GM12878 (cell line): ENCODE measurements around the gene NARF. TPM values are rescaled to one million over a fixed set of nuclear protein-coding genes. Genes with fewer than 3 reads are reported as not detected.

ENCODE experiments used
- ATAC-seq: fragments of 200-7000 bp; cut with Tn5 transposase; 3 replicates; pipeline ENCODE4 v1.9.1; 2020; ENCODE audit warnings: mild to moderate bottlenecking, moderate library complexity
- BruUV-seq: library from RNA; stranded (reverse); fragments of 400-500 nt; replicated peaks from 2 replicates; lab custom pipeline; 2021; lab: Mats Ljungman, UMichigan
- CTCF ChIA-PET: fragments of 300-600 bp; sonication (Branson Sonifier 250); formaldehyde crosslinking; extraction: SDS; loops from one replicate; lab custom pipeline; 2021; ENCODE audit warnings: inconsistent platforms; lab: Yijun Ruan, JAX
- POLR2A ChIA-PET: fragments of 350-600 bp; formaldehyde crosslinking; extraction: SDS; loops from one replicate; lab custom pipeline; 2021; ENCODE audit warnings: inconsistent platforms; lab: Charles Lee
- RAD21 ChIA-PET: fragments of 300-600 bp; sonication (Branson Sonifier 250); formaldehyde crosslinking; loops from one replicate; lab custom pipeline; 2023; ENCODE audit warnings: antibody characterized with exemption; ENCODE audit not compliant: unreplicated experiment; lab: Charles Lee
- SMC1A ChIA-PET: fragments of 300-600 bp; sonication (Branson Sonifier 250); formaldehyde crosslinking; loops from one replicate; lab custom pipeline; 2023; ENCODE audit not compliant: unreplicated experiment, uncharacterized antibody; lab: Charles Lee
- DNase-seq: peaks from one replicate; pipeline ENCODE4 v3.0.0-alpha.2; 2011; ENCODE audit warnings: low read depth, low spot score
- FAIRE-seq: peaks from 3 replicates; lab custom pipeline; 2011; peaks lifted over from hg19 to GRCh38; lab: Jason Lieb, UNC
- H2AFZ ChIP-seq: 2 replicates; pipeline ENCODE4 v1.6.0; 2011; ENCODE audit warnings: low read depth, low read length, control low read depth; ENCODE audit not compliant: control insufficient read depth
- H3K27ac ChIP-seq: 2 replicates; pipeline ENCODE4 v1.5.1; 2011; ENCODE audit warnings: control low read depth; ENCODE audit not compliant: control insufficient read depth, insufficient read depth
- H3K27me3 ChIP-seq, 2 experiments: replicated peaks in 1 of 2; 2 replicates each; pipeline versions ENCODE4 v1.6.0 to v1.6.1; 2011; ENCODE audit warnings: low read length in 1 of 2; ENCODE audit not compliant: control insufficient read depth in 2 of 2, insufficient read depth in 2 of 2
- H3K36me3 ChIP-seq, 2 experiments: 2 replicates each; pipeline ENCODE4 v1.5.1; 2011; ENCODE audit warnings: low read length in 1 of 2; ENCODE audit not compliant: control insufficient read depth in 2 of 2, insufficient read depth in 2 of 2
- H3K4me1 ChIP-seq: 2 replicates; pipeline ENCODE4 v1.6.1; 2011; ENCODE audit warnings: mild to moderate bottlenecking, low read length, moderate library complexity, mixed read lengths; ENCODE audit not compliant: control insufficient read depth, insufficient read depth
- H3K4me2 ChIP-seq: 2 replicates; pipeline ENCODE4 v1.6.0; 2011; ENCODE audit warnings: control low read depth; ENCODE audit not compliant: control insufficient read depth, insufficient read depth
- H3K4me3 ChIP-seq: fragments of 200-600 bp; sonication (generic); 2 replicates; pipeline ENCODE4 v1.5.1; 2016
- H3K79me2 ChIP-seq: 2 replicates; pipeline ENCODE4 v1.6.0; 2011; ENCODE audit warnings: low read length; ENCODE audit not compliant: control insufficient read depth, insufficient read depth
- H3K9ac ChIP-seq: 2 replicates; pipeline ENCODE4 v1.8.0; 2011; ENCODE audit warnings: low read length, control low read depth, mixed read lengths; ENCODE audit not compliant: control insufficient read depth, insufficient read depth
- H3K9me3 ChIP-seq: replicated peaks from 3 replicates; pipeline ENCODE4 v1.5.1; 2011; ENCODE audit warnings: mild to moderate bottlenecking, low read length; ENCODE audit not compliant: control insufficient read depth, insufficient read depth
- H4K20me1 ChIP-seq: 2 replicates; pipeline ENCODE4 v1.6.0; 2011; ENCODE audit not compliant: control insufficient read depth, insufficient read depth
- ATF2 ChIP-seq: IDR thresholded peaks from 2 replicates; pipeline ENCODE4 v1.6.1; 2012; ENCODE audit warnings: low read length, inconsistent platforms
- BHLHE40 ChIP-seq, 2 experiments: fragments of 450-650 bp in 1 of 2; IDR thresholded peaks; 2 replicates each; pipeline ENCODE4 v1.6.1; 2011 to 2017; ENCODE audit warnings: low read depth in 2 of 2, borderline replicate concordance in 1 of 2, improper control_type of control experiment in 1 of 2, low read length in 1 of 2, mild to moderate bottlenecking in 1 of 2
- KLF5 ChIP-seq: fragments of 450-650 bp; IDR thresholded peaks from 2 replicates; pipeline ENCODE4 v1.6.1; 2014; ENCODE audit warnings: mild to moderate bottlenecking; ENCODE audit not compliant: partially characterized antibody
- NBN ChIP-seq: fragments of 450-650 bp; IDR thresholded peaks from 2 replicates; pipeline ENCODE4 v1.6.1; 2016
- NFIC ChIP-seq: IDR thresholded peaks from 2 replicates; pipeline ENCODE4 v1.6.1; 2012; ENCODE audit warnings: low read depth, mild to moderate bottlenecking, inconsistent platforms, low read length, moderate library complexity
- NKRF ChIP-seq: fragments of 450-650 bp; conservative IDR thresholded peaks from 2 replicates; pipeline ENCODE4 v1.6.1; 2017; ENCODE audit warnings: mild to moderate bottlenecking, moderate library complexity
- POU2F2 ChIP-seq: IDR thresholded peaks from 3 replicates; pipeline ENCODE4 v1.6.1; 2011; ENCODE audit warnings: low read depth, mild to moderate bottlenecking, low read length, borderline replicate concordance
- USF1 ChIP-seq: IDR thresholded peaks from 2 replicates; pipeline ENCODE4 v1.6.1; 2011; ENCODE audit warnings: borderline replicate concordance, low read depth, mild to moderate bottlenecking, moderate library complexity, mixed read lengths, low read length; ENCODE audit not compliant: insufficient read depth; ENCODE audit errors: extremely low read length
- WGBS: methylation state at CpG from one replicate; pipeline ENCODE4 v1.1.6; 2016; ENCODE audit warnings: low lambda C conversion rate; ENCODE audit not compliant: insufficient replicate concordance, insufficient coverage; ENCODE audit errors: missing lambda C conversion rate; 5-methylcytosine and 5-hydroxymethylcytosine counted together
- in situ Hi-C: fragments of 300-500 bp; cut with MboI; formaldehyde crosslinking; loops from 9 replicates; pipeline ENCODE4 v1.14.3; 2018; ENCODE audit warnings: mixed read lengths
- intact Hi-C: fragments of 100-400 bp; cut with micrococcal nuclease; formaldehyde crosslinking; loops from one replicate; pipeline ENCODE4 v1.14.2; 2022; ENCODE audit not compliant: unreplicated experiment
- polyA plus RNA-seq, 11 experiments: library from polyadenylated mRNA; depleted of rRNA in 4 of 11; unstranded in 6 of 11; stranded (reverse) in 5 of 11; fragments of >200 nt; fragmentation: Nextera tagmentation in 4 of 11; fragmentation: Illumina TruSeq in 1 of 11; extraction: Ambion mirVana in 4 of 11; extraction: Trizol in 1 of 11; gene quantifications; 1 replicate in 1 of 11; 2 replicates in 10 of 11; pipeline versions ENCODE4 v1.2.1 to v1.2.3, GENCODE V29; 2011 to 2016; ENCODE audit warnings: inconsistent platforms in 2 of 11, missing spikeins in 2 of 11, low read depth in 1 of 11
- total RNA-seq, 4 experiments: library from RNA; depleted of rRNA in 3 of 4; stranded (reverse); fragments of >200 nt in 3 of 4; fragmentation: Illumina TruSeq in 1 of 4; extraction: Trizol in 1 of 4; gene quantifications; 2 replicates each; pipeline versions ENCODE4 v1.2.1 to v1.2.3, GENCODE V29; 2013 to 2021

The NARF gene
- total and polyA plus RNA-seq, 10 of the 15 experiments (the other 5 are each of a cell fraction or from before 2014, with no cell fraction given) = 16.7 to 126 (median 47.5) TPM

GRCh38 chr17:82497483-82498405, 39.2 kb downstream of the NARF start:
- FAIRE-seq (no peak), ATAC-seq (peak; percentile 35), DNase-seq (no peak)
- H4K20me1 ChIP-seq = no peaks in the 10 kb centered on the region
- TF ChIP-seq ATF2 (no peak), KLF5 (no peak), NFIC (no peak), USF1 (peak; percentile 21), BHLHE40 (IDR thresholded peaks at IDR 0.05; ENCODE audit: borderline replicate concordance in 1 of 2, low read depth in 2 of 2, low read length in 1 of 2) (peak; percentile 32 to 91; a peak in 2 of 4 replicates), NKRF (peak; percentile 47; the same call in 1 of the 2 replicates), POU2F2 (no peak), NBN (no peak)
- peak overlapping the region; percentile 73 for H3K4me3 ChIP-seq
- WGBS = 25% methylated on average over 49 of the region's 66 CpGs
- peak overlapping the region; percentile 82 for H3K4me2 ChIP-seq
- BruUV-seq = no TSS peak
- H2AFZ ChIP-seq = peak overlapping the region; percentile 75
- intact Hi-C loops = no loop called here
- SMC1A ChIA-PET = interaction anchor here (0.9 to 2.1 kb wide), 3 partner anchors 9 to 47 kb away, joined by 3 to 7 read pairs (median 4); no protein-coding TSS in a partner anchor
- H3K9ac ChIP-seq = peak overlapping the region; percentile 65
- peak overlapping the region; percentile 38; the same call in 1 of the 2 replicates for H3K27ac ChIP-seq
- no peaks in the 10 kb centered on the region for H3K36me3 ChIP-seq
- CTCF ChIA-PET = interaction anchor here (0.6 to 1.4 kb wide), 3 partner anchors 9 to 290 kb away, joined by 3 to 5 read pairs (median 4); no protein-coding TSS in a partner anchor
- no peaks in the 10 kb centered on the region for H3K27me3 ChIP-seq
- POLR2A ChIA-PET = interaction anchor here (0.6 to 2.0 kb wide), 5 partner anchors 9 to 281 kb away, joined by 3 to 11 read pairs (median 4); no protein-coding TSS in a partner anchor
- no peaks in the 10 kb centered on the region for H3K9me3 ChIP-seq
- no peaks in the 10 kb centered on the region for H3K79me2 ChIP-seq
- peaks cover 29% of the 10 kb centered on the region for H3K4me1 ChIP-seq
- RAD21 ChIA-PET = interaction anchor here (0.7 to 3.3 kb wide), 6 partner anchors 10 to 57 kb away, joined by 3 to 9 read pairs (median 4); partner anchors contain the start of gene FOXK2
- in situ Hi-C loops = no loop called here
